Caki2 (cell line): Measurements from ENCODE around the gene WSCD2. TPM values are rescaled to one million over a fixed set of nuclear protein-coding genes. Genes with fewer than 3 reads are reported as not detected.

ENCODE experiments used
- DNase-seq: peaks from one replicate; pipeline ENCODE4 v3.0.0-alpha.2; 2015; ENCODE audit warnings: low read depth
- in situ Hi-C: cut with HindIII; loops from 2 replicates; pipeline ENCODE4 v1.10.0; 2016; ENCODE audit warnings: low sequenced_read_pairs, low pct_unique_long_range_greater_than_20kb, mixed read lengths
- total RNA-seq: library from RNA; depleted of rRNA; stranded (reverse); fragments of >200 nt; shearing (Covaris generic); gene quantifications from 2 replicates; pipeline ENCODE4 v1.2.3, GENCODE V29; 2014; ENCODE audit warnings: low replicate concordance

The WSCD2 gene
- total RNA-seq, 1 experiment from 2014 or later: not detected

DNA sequence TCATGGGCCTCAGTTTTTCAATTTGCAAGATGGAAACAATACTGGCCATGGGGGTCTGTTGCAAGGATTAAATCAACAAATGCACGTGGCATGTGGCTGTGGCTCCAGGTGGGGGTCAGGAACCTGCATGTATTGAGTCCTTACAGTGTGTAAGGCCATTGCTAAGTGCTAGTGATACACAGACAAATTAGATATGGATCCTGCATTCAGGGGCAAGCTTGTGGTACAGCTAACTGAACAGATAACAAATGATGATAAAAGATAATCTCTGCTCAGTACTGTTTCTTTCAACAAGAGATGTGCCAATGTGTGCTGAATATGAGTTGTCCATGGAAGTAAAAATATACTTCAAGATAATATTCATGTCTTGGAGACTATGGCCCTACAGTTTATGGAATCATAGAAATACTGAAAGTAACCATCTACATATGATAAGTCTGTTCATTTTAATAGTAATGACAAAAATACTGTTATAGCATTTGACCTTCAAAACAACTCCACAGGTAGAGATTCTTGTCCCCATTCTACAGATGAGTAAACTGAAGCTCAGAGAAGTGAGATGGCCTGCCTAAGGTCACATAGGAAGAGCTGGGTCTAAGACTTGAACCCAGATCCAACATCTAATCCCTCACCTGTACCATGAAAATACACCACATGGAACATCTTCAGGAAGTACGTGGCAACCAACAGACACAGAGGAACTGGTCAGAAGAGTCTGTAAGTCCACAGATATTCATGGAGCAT lies 7.2 kb upstream of the WSCD2 start:
- no peak for DNase-seq
- in situ Hi-C loops: no loop called here

- in situ Hi-C loops: no loop called here
- no peak for DNase-seq
Observed at GRCh38 chr12:108122644-108123043, 6.4 kb upstream of the WSCD2 start.

- in situ Hi-C loops: no loop called here
Observed at GRCh38 chr12:108123402-108123801, 5.7 kb upstream of the WSCD2 start.

GRCh38 chr12:108125073-108125472 lies 4.0 kb upstream of the WSCD2 start:
- in situ Hi-C loops: no loop called here
- no peak for DNase-seq

More at GRCh38 chr12:108123402-108123801, 5.7 kb upstream of the WSCD2 start:
- DNase-seq: no peak

GRCh38 chr12:108126212-108126611 lies 2.9 kb upstream of the WSCD2 start:
- DNase-seq: no peak
- in situ Hi-C loops: no loop called here

GRCh38 chr12:108126990-108127501 lies 2.0 kb upstream of the WSCD2 start:
- in situ Hi-C loops: no loop called here
- no peak for DNase-seq

DNA sequence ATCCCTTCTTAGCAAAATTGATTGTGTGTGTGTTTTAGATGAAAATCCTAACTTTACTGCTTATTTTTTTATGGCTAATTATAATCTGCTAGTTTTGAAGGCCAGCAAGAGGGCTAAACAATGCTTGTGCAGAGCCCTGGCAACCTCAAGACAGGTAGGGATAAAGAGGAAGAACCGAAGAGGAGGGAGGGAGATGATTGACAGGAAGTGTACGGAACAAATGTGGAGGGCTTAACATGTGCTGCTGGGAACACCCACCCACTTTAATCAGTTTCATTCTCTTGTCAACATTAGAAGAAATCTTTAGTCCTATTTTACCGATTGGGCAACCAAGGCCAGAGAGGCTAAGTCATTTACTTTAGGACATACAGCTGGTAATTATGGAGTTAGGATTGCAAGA lies 1.4 kb upstream of the WSCD2 start:
- no peak for DNase-seq
- in situ Hi-C loops: no loop called here

- DNase-seq: no peak
- in situ Hi-C loops: no loop called here
Observed at GRCh38 chr12:108128221-108129016, 669 bp upstream of the WSCD2 start.

GRCh38 chr12:108131035-108131434 lies 1.9 kb downstream of the WSCD2 start:
- DNase-seq: no peak
- in situ Hi-C loops: no loop called here

DNA sequence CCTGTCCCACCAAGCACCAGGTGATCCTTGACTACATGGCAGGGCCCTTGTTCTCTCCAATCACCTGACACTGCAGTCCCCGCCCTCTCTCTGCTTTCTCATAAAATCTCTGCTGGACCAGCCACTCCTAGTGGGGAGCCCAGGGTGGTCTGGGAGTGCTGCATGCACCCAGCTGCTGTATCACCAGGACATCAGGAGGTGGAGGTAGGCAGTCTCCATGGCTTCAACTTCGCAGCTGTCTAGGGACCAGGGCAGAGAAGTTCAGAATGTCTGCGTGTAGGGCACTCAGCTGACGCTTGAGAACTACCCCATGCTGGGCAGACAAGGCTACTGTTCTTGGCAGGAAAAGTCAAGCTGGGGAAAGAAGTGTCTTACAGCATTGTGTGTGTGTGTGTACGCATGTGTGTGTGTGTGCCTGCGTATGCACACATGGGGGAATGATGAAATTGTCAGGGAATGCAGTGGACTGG lies 2.6 kb downstream of the WSCD2 start:
- in situ Hi-C loops: no loop called here
- no peak for DNase-seq

DNA sequence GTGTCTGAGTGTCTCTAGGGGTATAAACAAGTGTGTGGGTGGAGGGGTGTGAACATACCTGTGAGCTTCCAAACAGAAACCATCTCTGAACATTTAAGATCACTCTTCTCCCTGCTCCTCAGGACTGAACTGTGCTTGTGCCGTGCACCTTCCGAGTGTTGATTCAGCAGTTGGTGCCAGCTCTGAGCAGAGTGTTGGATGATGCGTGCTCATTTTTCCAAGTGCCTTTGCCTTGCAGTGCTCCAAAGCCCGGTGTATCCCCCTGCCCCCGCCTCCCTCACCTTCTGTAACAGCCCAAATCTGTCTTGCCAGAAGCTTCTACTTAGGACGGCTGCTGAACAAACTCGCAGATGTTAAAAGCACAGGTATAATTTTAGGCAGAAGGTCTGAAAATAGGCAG lies 4.4 kb downstream of the WSCD2 start:
- in situ Hi-C loops: no loop called here
- DNase-seq: no peak

- DNase-seq: no peak
- in situ Hi-C loops: no loop called here
Observed at GRCh38 chr12:108134744-108135143, 5.7 kb downstream of the WSCD2 start.

DNA sequence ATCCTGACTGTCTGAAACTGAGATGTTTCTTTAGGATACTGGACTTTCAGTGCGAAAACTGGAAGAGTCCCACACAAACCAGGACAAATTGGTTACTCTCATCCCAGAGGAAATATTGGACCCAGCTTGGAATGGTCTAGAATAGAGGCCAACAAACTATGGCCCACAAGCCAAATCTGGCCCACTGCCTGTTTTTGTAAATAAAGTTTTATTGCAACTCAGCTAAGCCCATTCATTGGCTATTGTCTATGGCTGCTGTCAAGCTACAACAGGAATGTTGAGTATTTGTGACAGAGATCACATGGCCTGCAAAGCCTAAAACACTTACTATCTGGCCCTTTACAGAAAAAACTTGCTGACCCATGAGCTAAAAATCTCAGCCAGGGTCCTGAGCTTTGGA lies 6.5 kb downstream of the WSCD2 start:
- no peak for DNase-seq
- in situ Hi-C loops: no loop called here

- in situ Hi-C loops: no loop called here
- no peak for DNase-seq
Observed at GRCh38 chr12:108136697-108137096, 7.6 kb downstream of the WSCD2 start.

- in situ Hi-C loops: no loop called here
- DNase-seq: no peak
Observed at GRCh38 chr12:108139454-108139853, 10.4 kb downstream of the WSCD2 start.

GRCh38 chr12:108140501-108140900 lies 11.4 kb downstream of the WSCD2 start:
- no peak for DNase-seq
- in situ Hi-C loops: no loop called here

DNA sequence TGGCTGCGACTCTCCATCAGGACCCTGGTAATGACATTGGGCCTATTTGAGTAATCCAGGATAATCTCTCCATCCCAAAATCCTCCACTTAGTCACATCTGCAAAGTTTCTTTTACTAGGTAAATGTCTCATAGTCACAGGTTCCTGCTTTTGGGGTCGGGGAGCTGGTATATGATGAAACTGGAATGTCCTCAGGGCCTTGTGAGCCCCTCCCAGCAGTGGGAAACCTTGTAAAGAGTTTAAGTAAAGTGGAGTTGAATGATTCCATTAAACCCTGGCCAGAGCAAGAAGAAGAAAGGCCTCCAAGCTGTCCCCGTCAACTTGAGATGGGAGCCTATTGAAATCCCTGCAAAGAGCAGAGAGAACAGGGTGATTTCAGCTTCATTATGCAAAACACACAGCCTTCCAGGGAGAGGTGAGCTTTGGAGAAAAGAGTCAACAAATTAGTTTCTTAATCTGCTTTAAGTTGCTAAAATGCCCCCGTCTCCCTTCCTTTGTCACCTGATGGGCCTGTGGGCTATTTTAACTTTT lies 12.6 kb downstream of the WSCD2 start:
- in situ Hi-C loops: no loop called here
- no peak for DNase-seq

- in situ Hi-C loops: no loop called here
- DNase-seq: no peak
Observed at GRCh38 chr12:108143144-108143543, 14.1 kb downstream of the WSCD2 start.

GRCh38 chr12:108144080-108144479 lies 15.0 kb downstream of the WSCD2 start:
- in situ Hi-C loops: no loop called here
- no peak for DNase-seq
